Activated T-cell treated with anti-CD3 and anti-CD28 coated beads, Interleukin-2, amount 50 U/mL, for 4 hours (primary cell): Measurements from ENCODE around the gene SFMBT2. TPM values are rescaled to one million over a fixed set of nuclear protein-coding genes. Genes with fewer than 3 reads are reported as not detected.

ENCODE experiments used
- ATAC-seq, 2 donors: fragments of 200-7000 bp; cut with Tn5 transposase; one replicate each; pipeline ENCODE4 v1.10.0; 2021
- DNase-seq: peaks from one replicate; pipeline ENCODE4 v3.0.0-alpha.2; 2020
- H3K27me3 Mint-ChIP-seq: one replicate; pipeline ENCODE4 v1.8.0; 2021; ENCODE audit warnings: low read depth, mixed read lengths
- H3K36me3 Mint-ChIP-seq: one replicate; pipeline ENCODE4 v1.8.0; 2022; ENCODE audit warnings: mixed read lengths; ENCODE audit not compliant: insufficient read depth
- H3K4me1 Mint-ChIP-seq: one replicate; pipeline ENCODE4 v1.8.0; 2021; ENCODE audit warnings: low read depth, mixed read lengths
- H3K4me3 Mint-ChIP-seq: one replicate; pipeline ENCODE4 v1.8.0; 2021; ENCODE audit warnings: mild to moderate bottlenecking, moderate library complexity, mixed read lengths
- H3K9me3 Mint-ChIP-seq: one replicate; pipeline ENCODE4 v1.8.0; 2021; ENCODE audit warnings: mixed read lengths
- total RNA-seq, 3 donors: library from RNA; stranded (reverse); gene quantifications; one replicate each; pipeline ENCODE4 v1.2.1, GENCODE V29; 2021

Gene SFMBT2
- total RNA-seq, 3 donors from 2014 or later: 16.4 to 22.0 (median 20.6) TPM

DNA sequence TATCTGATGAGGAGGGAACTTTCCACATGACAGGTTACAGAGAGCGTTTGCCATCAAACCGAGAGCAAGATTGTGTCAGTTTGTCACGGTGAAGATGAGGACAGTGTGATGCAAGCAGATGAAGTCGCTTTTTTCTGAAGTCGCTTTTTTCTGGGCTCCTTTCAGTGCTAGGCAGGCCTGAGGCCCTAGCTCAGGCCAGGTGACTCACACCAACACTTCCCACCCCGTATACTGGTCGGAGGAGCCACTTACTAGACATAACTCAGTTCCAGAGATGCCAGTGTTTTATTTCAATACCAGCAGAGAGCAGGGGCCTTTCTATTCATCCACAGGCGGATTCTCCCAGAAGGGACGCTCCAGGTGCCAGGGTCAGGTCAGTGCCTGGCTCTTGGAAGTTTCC is 58.9 kb downstream of the SFMBT2 start:
- H3K4me1 Mint-ChIP-seq: peaks cover 28% of the 10 kb centered on the region
- peaks cover 33% of the 10 kb centered on the region for H3K36me3 Mint-ChIP-seq
- no peak for ATAC-seq
- no peak for DNase-seq
- H3K9me3 Mint-ChIP-seq: no peaks in the 10 kb centered on the region
- no peak overlapping the region for H3K4me3 Mint-ChIP-seq
- no peaks in the 10 kb centered on the region for H3K27me3 Mint-ChIP-seq

GRCh38 chr10:7350541-7351195 is 60.2 kb downstream of the SFMBT2 start:
- DNase-seq (no peak), ATAC-seq (no peak)
- Mint-ChIP-seq H3K27me3 (no peaks in the 10 kb centered on the region), H3K9me3 (no peaks in the 10 kb centered on the region), H3K36me3 (peaks cover 32% of the 10 kb centered on the region), H3K4me3 (no peak overlapping the region), H3K4me1 (peaks cover 30% of the 10 kb centered on the region)

GRCh38 chr10:7345717-7346116 is 65.1 kb downstream of the SFMBT2 start:
- DNase-seq (no peak), ATAC-seq (no peak)
- no peaks in the 10 kb centered on the region for H3K9me3 Mint-ChIP-seq
- no peak overlapping the region for H3K4me3 Mint-ChIP-seq
- H3K4me1 Mint-ChIP-seq: peaks cover 23% of the 10 kb centered on the region
- H3K27me3 Mint-ChIP-seq: no peaks in the 10 kb centered on the region
- peaks cover 34% of the 10 kb centered on the region for H3K36me3 Mint-ChIP-seq

GRCh38 chr10:7343040-7343439 is 67.8 kb downstream of the SFMBT2 start:
- peaks cover 35% of the 10 kb centered on the region for H3K4me1 Mint-ChIP-seq
- H3K36me3 Mint-ChIP-seq: peaks cover 32% of the 10 kb centered on the region
- H3K9me3 Mint-ChIP-seq: no peaks in the 10 kb centered on the region
- no peak overlapping the region for H3K4me3 Mint-ChIP-seq
- H3K27me3 Mint-ChIP-seq: no peaks in the 10 kb centered on the region
- ATAC-seq (no peak), DNase-seq (no peak)

- H3K4me3 Mint-ChIP-seq: no peak overlapping the region
- peaks cover 52% of the 10 kb centered on the region for H3K4me1 Mint-ChIP-seq
- no peaks in the 10 kb centered on the region for H3K27me3 Mint-ChIP-seq
- peaks cover 42% of the 10 kb centered on the region for H3K36me3 Mint-ChIP-seq
- H3K9me3 Mint-ChIP-seq: no peaks in the 10 kb centered on the region
- DNase-seq (no peak), ATAC-seq (no peak)
These were observed 70.5 kb downstream of the SFMBT2 start for GRCh38 chr10:7340179-7340874.

GRCh38 chr10:7339510-7339909 is 71.3 kb downstream of the SFMBT2 start:
- peaks cover 55% of the 10 kb centered on the region for H3K4me1 Mint-ChIP-seq
- ATAC-seq: no peak
- peaks cover 42% of the 10 kb centered on the region for H3K36me3 Mint-ChIP-seq

GRCh38 chr10:7338469-7338868 is 72.4 kb downstream of the SFMBT2 start:
- Mint-ChIP-seq H3K4me3 (no peak overlapping the region), H3K36me3 (peaks cover 35% of the 10 kb centered on the region), H3K9me3 (no peaks in the 10 kb centered on the region), H3K27me3 (no peaks in the 10 kb centered on the region), H3K4me1 (peaks cover 60% of the 10 kb centered on the region)
- peak in 1 of 2 donors; percentile 46 for ATAC-seq
- no peak for DNase-seq

More at GRCh38 chr10:7339510-7339909, 71.3 kb downstream of the SFMBT2 start:
- no peak overlapping the region for H3K4me3 Mint-ChIP-seq
- DNase-seq: no peak
- no peaks in the 10 kb centered on the region for H3K9me3 Mint-ChIP-seq
- no peaks in the 10 kb centered on the region for H3K27me3 Mint-ChIP-seq

- Mint-ChIP-seq H3K36me3 (peaks cover 29% of the 10 kb centered on the region), H3K4me3 (no peak overlapping the region), H3K9me3 (no peaks in the 10 kb centered on the region), H3K4me1 (peaks cover 62% of the 10 kb centered on the region), H3K27me3 (no peaks in the 10 kb centered on the region)
- no peak for DNase-seq
- peak; percentile 72 to 83 for ATAC-seq
These were observed 73.2 kb downstream of the SFMBT2 start for GRCh38 chr10:7337431-7338171.

DNA sequence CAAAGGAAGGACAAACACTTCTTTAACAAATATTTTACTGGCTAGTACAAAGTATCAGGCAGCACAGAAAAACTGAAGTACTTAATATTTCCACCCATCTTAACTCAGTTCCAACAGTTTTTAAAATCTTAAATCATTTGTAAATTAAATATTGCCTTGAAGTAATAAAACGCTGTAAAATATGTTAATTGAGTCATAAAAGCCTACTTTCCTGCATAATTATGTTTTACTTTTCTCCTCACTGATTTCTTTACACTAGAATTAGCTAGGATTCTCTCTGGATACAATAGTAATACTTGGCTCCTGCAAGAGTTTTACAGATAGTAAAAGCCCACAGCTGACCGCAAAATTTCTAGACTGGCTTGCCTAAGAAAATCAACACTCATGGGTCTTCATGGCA is 74.9 kb downstream of the SFMBT2 start:
- no peak overlapping the region for H3K4me3 Mint-ChIP-seq
- ATAC-seq: no peak
- H3K4me1 Mint-ChIP-seq: peaks cover 71% of the 10 kb centered on the region
- no peak for DNase-seq
- peaks cover 30% of the 10 kb centered on the region for H3K36me3 Mint-ChIP-seq
- H3K9me3 Mint-ChIP-seq: no peaks in the 10 kb centered on the region
- H3K27me3 Mint-ChIP-seq: no peaks in the 10 kb centered on the region

GRCh38 chr10:7334642-7334964 is 76.2 kb downstream of the SFMBT2 start:
- Mint-ChIP-seq H3K27me3 (no peaks in the 10 kb centered on the region), H3K4me1 (peaks cover 61% of the 10 kb centered on the region), H3K36me3 (peaks cover 38% of the 10 kb centered on the region), H3K9me3 (no peaks in the 10 kb centered on the region), H3K4me3 (no peak overlapping the region)
- no peak for ATAC-seq
- DNase-seq: no peak

- Mint-ChIP-seq H3K4me1 (peaks cover 59% of the 10 kb centered on the region), H3K4me3 (no peak overlapping the region), H3K36me3 (peaks cover 38% of the 10 kb centered on the region), H3K9me3 (peaks cover under 1% of the 10 kb centered on the region), H3K27me3 (no peaks in the 10 kb centered on the region)
- DNase-seq (no peak), ATAC-seq (no peak)
These were observed 76.7 kb downstream of the SFMBT2 start for GRCh38 chr10:7333961-7334641.

- H3K27me3 Mint-ChIP-seq: no peaks in the 10 kb centered on the region
- no peak for DNase-seq
- peaks cover 25% of the 10 kb centered on the region for H3K4me1 Mint-ChIP-seq
- peaks cover 34% of the 10 kb centered on the region for H3K36me3 Mint-ChIP-seq
- ATAC-seq: no peak
- peaks cover 21% of the 10 kb centered on the region for H3K9me3 Mint-ChIP-seq
- no peak overlapping the region for H3K4me3 Mint-ChIP-seq
These were observed 81.6 kb downstream of the SFMBT2 start for GRCh38 chr10:7329219-7329618.

DNA sequence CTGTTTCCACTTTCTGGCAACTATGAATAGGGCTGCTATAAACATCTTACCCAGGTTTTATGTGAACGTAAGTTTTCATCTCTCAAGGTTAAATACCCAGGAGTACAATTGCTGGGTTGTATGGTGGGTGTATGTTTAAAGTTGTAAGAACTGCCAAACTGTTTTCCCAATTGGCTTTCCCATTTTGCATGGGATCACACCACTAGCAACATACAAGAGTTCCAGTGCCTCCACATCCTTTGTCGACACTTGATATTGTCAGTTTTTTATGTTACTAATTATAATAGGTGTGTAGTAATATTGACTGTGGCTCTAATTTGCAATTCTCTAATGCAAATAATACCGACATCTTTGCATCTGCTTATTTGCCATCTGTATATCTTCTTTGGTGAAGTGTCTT is 82.9 kb downstream of the SFMBT2 start:
- Mint-ChIP-seq H3K4me1 (peaks cover 17% of the 10 kb centered on the region), H3K4me3 (no peak overlapping the region), H3K36me3 (peaks cover 37% of the 10 kb centered on the region), H3K9me3 (peaks cover 23% of the 10 kb centered on the region), H3K27me3 (no peaks in the 10 kb centered on the region)
- ATAC-seq: no peak
- no peak for DNase-seq

- Mint-ChIP-seq H3K36me3 (peaks cover 30% of the 10 kb centered on the region), H3K4me1 (peaks cover 33% of the 10 kb centered on the region), H3K4me3 (no peak overlapping the region), H3K27me3 (no peaks in the 10 kb centered on the region), H3K9me3 (peaks cover 16% of the 10 kb centered on the region)
- no peak for ATAC-seq
- DNase-seq: no peak
These were observed 88.2 kb downstream of the SFMBT2 start for GRCh38 chr10:7322623-7323022.
